Astrocyte of the spinal cord (primary cell): ENCODE data around the gene ZER1.

Experiments used
- DNase-seq: peaks from one replicate; pipeline ENCODE4 v3.0.0; 2011; ENCODE audit warnings: low read depth, low spot score
- H3K4me3 ChIP-seq: 2 replicates; pipeline ENCODE4 v1.5.1; 2011; ENCODE audit warnings: low read depth, mild to moderate bottlenecking, low read length, moderate library complexity
- CTCF ChIP-seq: IDR thresholded peaks from 2 replicates; pipeline ENCODE4 v1.5.1; 2012; ENCODE audit warnings: low read depth, mild to moderate bottlenecking, low read length, inconsistent platforms
- in situ Hi-C: cut with HindIII; loops from 2 replicates; pipeline ENCODE4 v1.10.0; 2017; ENCODE audit warnings: low sequenced_read_pairs

Gene ZER1

DNA sequence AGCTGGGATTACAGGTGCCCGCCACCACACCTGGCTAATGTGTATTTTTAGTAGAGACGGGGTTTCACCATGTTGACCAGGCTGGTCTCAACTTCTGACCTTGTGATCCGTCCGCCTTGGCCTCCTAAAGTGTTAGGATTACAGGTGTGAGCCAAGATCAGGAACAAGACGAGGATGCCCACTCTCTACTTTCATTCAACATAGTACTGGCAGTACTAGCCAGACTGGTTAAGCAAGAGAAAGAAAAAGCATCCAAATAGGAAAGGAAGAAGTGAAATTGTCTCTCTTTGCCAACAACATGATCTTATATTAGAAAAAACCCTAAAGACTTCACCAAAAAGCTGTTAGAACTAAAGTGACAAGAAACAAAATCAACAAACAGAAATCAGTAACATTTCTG lies 39.1 kb upstream of the ZER1 start:
- in situ Hi-C loops: no loop called here
- no peak for TF ChIP-seq CTCF
- DNase-seq: no peak
- no peak overlapping the region for H3K4me3 ChIP-seq

GRCh38 chr9:128809831-128810230 lies 38.1 kb upstream of the ZER1 start:
- in situ Hi-C loops: no loop called here
- no peak for DNase-seq
- no peak for TF ChIP-seq CTCF
- H3K4me3 ChIP-seq: no peak overlapping the region

DNA sequence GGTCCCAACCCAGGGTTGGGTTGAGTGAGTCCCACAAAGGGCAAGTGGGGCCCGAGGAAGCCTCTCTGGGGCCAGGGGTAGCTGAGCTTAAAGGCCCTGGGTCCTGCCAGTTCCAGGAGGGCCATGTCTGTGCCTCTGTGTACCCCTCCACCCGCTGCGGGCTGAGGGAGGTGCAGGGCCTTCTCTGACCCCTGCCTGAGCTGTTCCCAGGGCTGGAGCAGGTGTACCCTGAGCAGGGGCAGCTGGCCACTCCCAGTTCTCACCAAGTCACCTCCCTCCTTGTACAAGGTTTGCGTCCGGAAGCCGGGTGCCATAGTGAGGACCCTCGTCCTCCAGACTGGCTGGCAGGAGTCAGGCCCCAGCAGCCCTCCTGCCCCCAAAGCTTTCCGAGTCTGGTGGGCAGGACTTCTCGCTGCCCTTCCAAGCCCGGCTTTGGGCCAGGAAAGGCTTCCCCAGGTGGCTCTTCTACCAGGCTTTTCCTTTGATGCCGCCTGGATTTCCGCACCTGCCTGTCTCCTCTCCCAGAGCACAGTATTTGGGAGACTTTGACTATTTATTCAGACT lies 37.4 kb upstream of the ZER1 start:
- in situ Hi-C loops: no loop called here
- H3K4me3 ChIP-seq: no peak overlapping the region
- no peak for TF ChIP-seq CTCF
- DNase-seq: no peak

DNA sequence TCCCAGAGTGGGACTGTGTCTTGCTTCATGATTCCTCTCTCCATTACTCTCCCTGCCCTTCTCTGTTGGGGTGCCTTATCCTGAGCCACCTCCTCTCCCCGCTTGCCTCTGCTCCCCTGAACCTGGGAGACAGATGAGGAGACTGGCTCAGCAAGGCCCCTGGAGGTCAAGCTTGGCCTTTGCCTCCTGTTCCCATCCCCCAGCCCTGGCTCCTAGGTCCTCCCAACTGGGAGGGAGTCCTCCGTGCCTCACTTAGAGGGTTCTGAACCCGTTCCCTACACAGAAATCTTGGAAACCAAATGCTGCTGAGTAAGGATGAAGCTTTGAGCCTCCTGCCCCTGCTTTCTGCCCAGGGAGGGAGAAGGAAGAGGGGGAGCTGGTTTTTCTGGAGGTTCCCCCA lies 36.8 kb upstream of the ZER1 start:
- no peak overlapping the region for H3K4me3 ChIP-seq
- TF ChIP-seq CTCF: no peak
- DNase-seq: no peak
- in situ Hi-C loops: no loop called here

DNA sequence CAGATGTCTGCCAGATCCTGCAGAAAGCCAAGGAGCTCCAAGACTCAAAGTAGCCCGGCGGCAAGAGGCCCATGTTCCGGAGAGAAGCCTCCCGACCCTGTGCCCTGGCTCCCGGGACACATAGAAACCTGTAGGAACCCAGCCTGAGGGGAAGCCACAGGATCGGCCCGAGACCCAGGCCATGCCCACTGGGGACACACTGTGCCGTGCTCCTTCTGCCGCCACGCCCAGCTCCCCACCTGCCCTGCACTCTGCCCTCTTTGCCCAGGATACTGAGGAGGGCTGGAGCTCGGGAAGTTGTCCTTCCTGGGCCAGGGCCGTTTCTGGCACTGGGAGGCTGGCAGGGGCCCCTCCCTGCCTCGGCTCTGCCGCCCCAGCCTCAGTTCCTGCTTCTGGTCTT lies 36.1 kb upstream of the ZER1 start:
- DNase-seq: no peak
- TF ChIP-seq CTCF: no peak
- in situ Hi-C loops: no loop called here
- no peak overlapping the region for H3K4me3 ChIP-seq

- TF ChIP-seq CTCF: no peak
- in situ Hi-C loops: no loop called here
- DNase-seq: no peak
- no peak overlapping the region for H3K4me3 ChIP-seq
Observed at GRCh38 chr9:128805661-128806060, 33.9 kb upstream of the ZER1 start.

GRCh38 chr9:128802482-128802881 lies 30.8 kb upstream of the ZER1 start:
- no peak for TF ChIP-seq CTCF
- H3K4me3 ChIP-seq: no peak overlapping the region
- DNase-seq: no peak
- in situ Hi-C loops: no loop called here
